ENCODE measurements around the gene LRRC47. TPM values are rescaled to one million over a fixed set of nuclear protein-coding genes. Genes with fewer than 3 reads are reported as not detected.

Gene LRRC47
- total and polyA plus RNA-seq, 2 of the 13 experiments (the other 11 are each of a cell fraction or from before 2014, with no cell fraction given) = 18.3 to 52.5 TPM

- TF ChIP-seq KDM4B (CRISPR knock-in tag; IDR thresholded peaks at IDR 0.05) = no peak
- 0 out of 2 replicates have a peak, but pooled peaks have one; percentile 71 for TF ChIP-seq ZNF367 (CRISPR knock-in tag; IDR thresholded peaks at IDR 0.05; ENCODE audit: borderline replicate concordance)
- no peak for TF ChIP-seq BCL6 (CRISPR knock-in tag; IDR thresholded peaks at IDR 0.05)
- TF ChIP-seq, protein P1, sequence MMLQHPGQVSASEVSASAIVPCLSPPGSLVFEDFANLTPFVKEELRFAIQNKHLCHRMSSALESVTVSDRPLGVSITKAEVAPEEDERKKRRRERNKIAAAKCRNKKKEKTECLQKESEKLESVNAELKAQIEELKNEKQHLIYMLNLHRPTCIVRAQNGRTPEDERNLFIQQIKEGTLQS (CRISPR knock-in tag; IDR thresholded peaks at IDR 0.05) = no peak
- no peak for TF ChIP-seq EEA1 (CRISPR knock-in tag; IDR thresholded peaks at IDR 0.05; ENCODE audit: borderline replicate concordance)
- no peak for TF ChIP-seq ZNF83 (CRISPR knock-in tag; IDR thresholded peaks at IDR 0.05; ENCODE audit: borderline replicate concordance)
- no peak; the same call in 1 of the 2 replicates for TF ChIP-seq MXD4 (CRISPR knock-in tag; IDR thresholded peaks at IDR 0.05)
- TF ChIP-seq ZNF143 (CRISPR knock-in tag; IDR thresholded peaks at IDR 0.05) = peak; percentile 63
- TF ChIP-seq, protein P2, sequence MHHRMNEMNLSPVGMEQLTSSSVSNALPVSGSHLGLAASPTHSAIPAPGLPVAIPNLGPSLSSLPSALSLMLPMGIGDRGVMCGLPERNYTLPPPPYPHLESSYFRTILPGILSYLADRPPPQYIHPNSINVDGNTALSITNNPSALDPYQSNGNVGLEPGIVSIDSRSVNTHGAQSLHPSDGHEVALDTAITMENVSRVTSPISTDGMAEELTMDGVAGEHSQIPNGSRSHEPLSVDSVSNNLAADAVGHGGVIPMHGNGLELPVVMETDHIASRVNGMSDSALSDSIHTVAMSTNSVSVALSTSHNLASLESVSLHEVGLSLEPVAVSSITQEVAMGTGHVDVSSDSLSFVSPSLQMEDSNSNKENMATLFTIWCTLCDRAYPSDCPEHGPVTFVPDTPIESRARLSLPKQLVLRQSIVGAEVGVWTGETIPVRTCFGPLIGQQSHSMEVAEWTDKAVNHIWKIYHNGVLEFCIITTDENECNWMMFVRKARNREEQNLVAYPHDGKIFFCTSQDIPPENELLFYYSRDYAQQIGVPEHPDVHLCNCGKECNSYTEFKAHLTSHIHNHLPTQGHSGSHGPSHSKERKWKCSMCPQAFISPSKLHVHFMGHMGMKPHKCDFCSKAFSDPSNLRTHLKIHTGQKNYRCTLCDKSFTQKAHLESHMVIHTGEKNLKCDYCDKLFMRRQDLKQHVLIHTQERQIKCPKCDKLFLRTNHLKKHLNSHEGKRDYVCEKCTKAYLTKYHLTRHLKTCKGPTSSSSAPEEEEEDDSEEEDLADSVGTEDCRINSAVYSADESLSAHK (CRISPR knock-in tag; IDR thresholded peaks at IDR 0.05; ENCODE audit: borderline replicate concordance) = 0 out of 2 replicates have a peak, but pooled peaks have one; percentile 24
- peak; percentile 58; the same call in 1 of the 2 replicates for TF ChIP-seq DZIP1 (CRISPR knock-in tag; IDR thresholded peaks at IDR 0.05)
- no peak for TF ChIP-seq ZNF839 (CRISPR knock-in tag; IDR thresholded peaks at IDR 0.05; ENCODE audit: borderline replicate concordance)
- TF ChIP-seq HMGXB4 (CRISPR knock-in tag; IDR thresholded peaks at IDR 0.05; ENCODE audit: borderline replicate concordance in 1 of 2, low read depth in 1 of 2) = peak in 1 of 2 experiments; percentile 44; a peak in 1 of 4 replicates
- 0 out of 2 replicates have a peak, but pooled peaks have one; percentile 24 for TF ChIP-seq PATZ1 (CRISPR knock-in tag; IDR thresholded peaks at IDR 0.05)
- TF ChIP-seq, protein P3, sequence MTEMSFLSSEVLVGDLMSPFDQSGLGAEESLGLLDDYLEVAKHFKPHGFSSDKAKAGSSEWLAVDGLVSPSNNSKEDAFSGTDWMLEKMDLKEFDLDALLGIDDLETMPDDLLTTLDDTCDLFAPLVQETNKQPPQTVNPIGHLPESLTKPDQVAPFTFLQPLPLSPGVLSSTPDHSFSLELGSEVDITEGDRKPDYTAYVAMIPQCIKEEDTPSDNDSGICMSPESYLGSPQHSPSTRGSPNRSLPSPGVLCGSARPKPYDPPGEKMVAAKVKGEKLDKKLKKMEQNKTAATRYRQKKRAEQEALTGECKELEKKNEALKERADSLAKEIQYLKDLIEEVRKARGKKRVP (CRISPR knock-in tag; IDR thresholded peaks at IDR 0.05) = no peak
Measured at GRCh38 chr1:3772715-3773571, 23.4 kb downstream of the LRRC47 start, which contains the start of gene SMIM1 (continued).
